GM12874 (cell line): Measurements from ENCODE around the gene MMD.

Experiments used
- TF ChIP-seq, protein P1 (sequence below): IDR thresholded peaks from 2 replicates; pipeline ENCODE4 v1.5.1; 2011; ENCODE audit warnings: low read depth, mild to moderate bottlenecking, control low read depth, low read length, moderate library complexity; ENCODE audit not compliant: insufficient read depth

The MMD gene

DNA sequence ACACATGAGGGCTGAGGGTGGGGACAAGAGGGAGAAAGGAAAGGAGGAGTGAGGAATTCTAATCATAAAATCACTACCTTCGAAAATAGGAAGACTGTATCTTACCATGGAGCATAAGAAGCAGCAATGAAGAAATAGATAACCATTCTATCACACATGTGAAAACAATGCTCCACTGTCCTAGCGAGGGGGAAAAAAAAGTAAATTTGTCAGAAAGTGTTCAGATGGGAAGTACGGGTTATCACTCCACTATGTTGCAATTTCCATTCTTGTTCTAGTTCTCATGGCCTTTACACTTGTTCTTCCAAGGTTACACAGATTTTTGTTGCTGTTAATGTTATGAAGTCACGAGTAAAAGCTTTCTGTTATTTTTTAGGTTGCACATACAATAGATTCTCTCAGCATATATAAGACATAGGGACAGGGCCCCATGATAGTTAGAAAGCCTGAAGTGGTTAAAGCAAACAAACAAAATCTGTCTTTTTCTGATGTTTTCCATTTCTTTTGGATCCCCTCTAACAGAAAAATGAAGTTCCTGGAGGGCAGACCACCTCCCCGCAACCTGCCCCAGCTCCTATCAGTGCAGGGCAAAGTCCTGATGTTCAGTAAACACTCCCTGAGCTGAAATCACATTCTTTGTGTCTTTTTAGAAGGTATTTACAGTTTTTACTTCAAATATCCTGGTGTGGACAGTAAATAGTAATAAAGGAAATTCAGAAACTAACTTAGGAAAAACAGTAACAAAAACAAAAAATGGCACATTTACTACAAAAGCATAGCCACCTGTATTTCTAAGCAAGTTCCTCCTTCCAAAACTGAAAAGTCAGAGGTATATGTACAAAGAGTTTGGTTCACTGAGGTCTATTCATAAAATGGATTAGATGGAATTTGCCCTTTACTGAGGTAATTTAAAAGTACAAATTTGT is 13.7 kb downstream of the MMD start:
- TF ChIP-seq, protein P1, sequence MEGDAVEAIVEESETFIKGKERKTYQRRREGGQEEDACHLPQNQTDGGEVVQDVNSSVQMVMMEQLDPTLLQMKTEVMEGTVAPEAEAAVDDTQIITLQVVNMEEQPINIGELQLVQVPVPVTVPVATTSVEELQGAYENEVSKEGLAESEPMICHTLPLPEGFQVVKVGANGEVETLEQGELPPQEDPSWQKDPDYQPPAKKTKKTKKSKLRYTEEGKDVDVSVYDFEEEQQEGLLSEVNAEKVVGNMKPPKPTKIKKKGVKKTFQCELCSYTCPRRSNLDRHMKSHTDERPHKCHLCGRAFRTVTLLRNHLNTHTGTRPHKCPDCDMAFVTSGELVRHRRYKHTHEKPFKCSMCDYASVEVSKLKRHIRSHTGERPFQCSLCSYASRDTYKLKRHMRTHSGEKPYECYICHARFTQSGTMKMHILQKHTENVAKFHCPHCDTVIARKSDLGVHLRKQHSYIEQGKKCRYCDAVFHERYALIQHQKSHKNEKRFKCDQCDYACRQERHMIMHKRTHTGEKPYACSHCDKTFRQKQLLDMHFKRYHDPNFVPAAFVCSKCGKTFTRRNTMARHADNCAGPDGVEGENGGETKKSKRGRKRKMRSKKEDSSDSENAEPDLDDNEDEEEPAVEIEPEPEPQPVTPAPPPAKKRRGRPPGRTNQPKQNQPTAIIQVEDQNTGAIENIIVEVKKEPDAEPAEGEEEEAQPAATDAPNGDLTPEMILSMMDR, result no peak

DNA sequence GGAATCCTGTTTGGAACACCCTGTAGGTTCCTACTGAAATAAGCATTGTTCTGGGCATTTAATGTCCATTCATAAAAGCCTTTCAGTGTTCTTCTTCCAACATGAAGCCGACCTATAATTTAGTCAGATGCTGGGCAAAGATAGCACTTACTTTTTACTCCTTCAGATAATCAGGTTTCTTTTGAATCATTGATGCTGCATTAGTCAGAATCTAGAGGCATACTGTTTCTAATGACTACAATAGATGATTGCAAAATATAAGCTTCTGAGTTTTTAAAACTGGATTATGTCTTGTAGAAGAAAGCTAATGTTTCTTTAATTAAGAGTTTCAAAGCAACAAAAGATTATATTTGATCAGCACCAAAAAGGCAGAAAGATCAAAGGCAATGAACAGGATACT is 16.0 kb downstream of the MMD start:
- TF ChIP-seq, protein P1, result no peak

DNA sequence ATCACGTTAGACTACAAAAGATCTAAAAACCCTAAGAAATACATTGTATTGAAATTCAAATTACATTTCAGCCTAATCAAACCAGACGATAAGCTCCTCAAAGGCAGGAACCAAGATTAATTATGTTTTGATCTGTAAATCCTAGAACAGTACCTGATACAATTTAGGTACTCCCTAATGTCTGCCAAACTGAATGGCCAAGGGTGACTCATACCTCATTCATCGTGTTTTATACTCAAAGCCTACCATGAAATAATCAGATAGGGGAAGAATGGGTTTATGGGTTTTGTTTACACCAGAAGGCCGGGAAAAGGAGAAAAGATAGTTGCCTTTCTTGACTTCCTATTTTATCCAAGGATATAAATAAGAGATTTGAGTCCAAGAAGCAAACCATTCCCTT is 19.3 kb downstream of the MMD start:
- TF ChIP-seq, protein P1, result no peak

DNA sequence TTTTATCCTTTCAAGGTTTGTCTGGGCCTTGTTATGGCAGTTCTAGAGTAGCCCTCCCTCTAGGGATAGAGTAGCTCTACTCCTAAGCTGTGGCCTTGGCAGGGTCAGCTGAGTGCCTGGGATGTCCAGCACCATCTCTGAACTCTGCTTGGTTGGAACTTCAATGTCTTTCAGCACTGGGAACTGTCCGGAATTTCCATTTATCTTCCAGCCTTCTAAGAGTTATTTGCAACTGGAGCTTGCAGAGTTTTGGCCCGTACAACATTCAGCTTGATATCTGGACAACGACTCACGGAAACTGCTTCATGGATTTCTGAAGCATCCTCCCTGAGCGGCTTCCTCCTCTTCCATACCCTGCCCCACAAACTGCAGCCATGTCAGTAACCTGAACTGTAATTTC is 22.9 kb downstream of the MMD start:
- TF ChIP-seq, protein P1, result no peak

DNA sequence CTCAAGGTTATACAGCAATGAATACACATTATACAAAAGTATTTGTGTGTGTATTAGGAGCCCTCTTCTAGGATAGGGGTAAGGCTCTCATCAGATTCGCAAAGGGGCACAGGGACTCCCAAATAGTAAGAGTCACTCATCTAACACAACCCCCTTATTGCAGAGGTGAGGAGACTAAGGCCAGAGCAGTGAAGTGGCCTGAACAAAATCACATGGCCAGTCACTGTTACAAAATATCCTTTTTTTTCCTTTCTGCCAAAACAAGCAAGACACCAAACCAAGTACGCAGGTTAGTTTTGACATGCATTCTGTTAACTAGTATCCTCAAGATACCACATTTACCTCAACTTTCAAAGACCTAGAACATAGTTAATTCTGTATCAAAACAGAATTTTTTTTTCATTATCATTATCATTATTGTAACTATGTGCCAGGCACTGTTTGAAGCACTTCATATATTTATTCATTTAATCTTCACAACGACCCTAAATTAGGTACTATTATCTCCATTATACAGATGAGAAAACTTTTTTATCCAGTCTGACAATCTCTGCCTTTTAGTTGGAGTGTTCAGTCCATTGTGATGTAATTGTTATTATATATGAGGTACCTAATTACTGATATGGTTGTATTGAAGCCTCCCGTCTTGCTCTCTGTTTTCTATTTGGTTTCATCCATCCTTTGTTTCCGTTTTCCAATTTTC is 25.7 kb downstream of the MMD start:
- TF ChIP-seq, protein P1, result no peak

DNA sequence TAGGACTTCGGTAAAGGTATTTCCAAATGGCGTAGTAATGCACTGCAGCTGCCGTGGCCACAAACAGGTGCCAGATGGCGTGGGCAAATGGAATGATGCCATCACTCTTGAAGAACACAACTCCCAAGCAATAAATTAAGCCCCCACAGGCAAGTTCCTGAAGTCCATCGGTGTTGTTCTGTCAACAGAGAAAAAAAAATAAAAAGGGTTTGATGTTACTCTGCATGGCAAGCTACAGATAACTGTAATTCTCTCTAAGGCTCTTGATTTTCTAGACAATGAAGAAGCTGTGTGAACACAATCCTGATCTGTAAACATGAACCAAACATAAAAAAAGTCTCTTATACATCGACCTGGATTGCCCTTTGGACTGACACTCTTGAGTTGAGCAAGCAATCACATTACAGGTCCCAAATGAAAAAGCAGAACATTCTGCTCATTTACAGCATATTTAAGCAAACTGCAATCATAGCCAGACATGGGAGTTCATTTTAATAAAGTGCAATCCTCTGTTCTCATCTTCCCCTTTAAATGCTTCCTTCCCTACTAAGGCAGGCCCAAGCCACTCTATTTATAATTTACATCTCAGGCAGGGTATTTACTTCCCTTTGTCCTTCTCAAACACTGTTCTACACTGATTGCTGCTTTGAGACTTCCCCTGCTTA is 27.1 kb downstream of the MMD start:
- TF ChIP-seq, protein P1, result no peak
